ENCODE results near the gene SPRYD3. TPM values are rescaled to one million over a fixed set of nuclear protein-coding genes. Genes with fewer than 3 reads are reported as not detected.

SPRYD3 gene
- total RNA-seq, 1 experiment from 2014 or later: 35.2 TPM

DNA sequence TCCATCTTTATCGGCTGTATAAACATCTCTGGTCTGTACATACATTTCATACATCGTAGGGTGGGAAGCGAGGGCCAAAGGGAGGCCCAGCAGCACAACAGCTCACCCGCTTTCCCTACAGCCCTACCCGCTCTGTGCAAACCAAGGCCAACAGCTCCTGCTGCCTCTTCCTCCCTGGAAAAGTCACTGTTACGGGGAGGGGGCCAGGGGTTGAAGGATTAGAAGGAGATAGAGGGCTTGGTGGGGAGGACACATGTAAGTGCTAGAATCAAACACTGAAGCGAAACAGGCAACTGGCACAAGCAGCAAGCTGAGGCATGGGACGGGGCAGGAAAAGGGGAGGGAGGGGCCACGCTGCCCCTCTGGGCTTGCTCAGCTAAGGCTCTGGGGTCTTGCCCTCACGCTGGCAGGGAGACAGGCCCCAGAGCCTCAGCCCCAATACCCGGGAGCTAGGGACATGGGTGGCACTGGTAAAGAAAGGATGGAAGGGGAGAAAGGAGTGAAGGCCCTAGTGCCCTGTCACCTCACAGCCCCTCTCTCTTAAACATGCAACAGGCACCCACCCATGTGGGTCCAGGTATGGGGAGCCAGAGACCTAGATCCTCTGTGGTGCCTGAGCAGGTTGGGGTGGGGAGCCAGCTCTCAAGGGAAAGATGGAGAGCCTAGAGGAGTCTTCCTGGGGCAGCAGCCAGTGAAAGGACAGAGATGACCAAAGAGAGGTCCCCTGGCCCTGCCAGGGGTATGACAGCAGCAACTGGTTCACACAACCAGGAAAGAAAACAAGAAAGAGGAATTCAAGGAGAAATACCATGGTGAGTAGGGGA is 14.4 kb downstream of the SPRYD3 start:
- H3K4me3 Mint-ChIP-seq (ENCODE audit: unreplicated experiment): no peak overlapping the region
- H3K27me3 Mint-ChIP-seq (ENCODE audit: insufficient read depth, unreplicated experiment): no peaks in the 10 kb centered on the region
- no TSS peak for BruUV-seq (replicated peaks)
- ChIA-PET POLR2A (interaction anchor here (0.8 to 2.6 kb wide), 4 partner anchors 13 to 35 kb away, joined by 3 to 39 read pairs (median 10); partner anchors contain the start of genes IGFBP6 and SPRYD3), CTCF (interaction anchor here (0.6 to 15.4 kb wide), 24 partner anchors 8 to 412 kb away, joined by 3 to 267 read pairs (median 6); partner anchors contain the start of genes AAAS, IGFBP6, SOAT2 and SPRYD3)
- no peak for DNase-seq (ENCODE audit: unreplicated experiment)
- intact Hi-C loops (cut with micrococcal nuclease): no loop called here
- no peak for TF ChIP-seq CTCF (IDR thresholded peaks at IDR 0.05; ENCODE audit: unreplicated experiment)
- no peak overlapping the region for H3K27ac Mint-ChIP-seq (ENCODE audit: low read depth, unreplicated experiment)
- H3K9me3 Mint-ChIP-seq (ENCODE audit: unreplicated experiment): no peaks in the 10 kb centered on the region
- peaks cover 11% of the 10 kb centered on the region for H3K4me1 Mint-ChIP-seq (ENCODE audit: insufficient read depth, unreplicated experiment)
- peaks cover 55% of the 10 kb centered on the region for H3K36me3 Mint-ChIP-seq (ENCODE audit: insufficient read depth, unreplicated experiment)

DNA sequence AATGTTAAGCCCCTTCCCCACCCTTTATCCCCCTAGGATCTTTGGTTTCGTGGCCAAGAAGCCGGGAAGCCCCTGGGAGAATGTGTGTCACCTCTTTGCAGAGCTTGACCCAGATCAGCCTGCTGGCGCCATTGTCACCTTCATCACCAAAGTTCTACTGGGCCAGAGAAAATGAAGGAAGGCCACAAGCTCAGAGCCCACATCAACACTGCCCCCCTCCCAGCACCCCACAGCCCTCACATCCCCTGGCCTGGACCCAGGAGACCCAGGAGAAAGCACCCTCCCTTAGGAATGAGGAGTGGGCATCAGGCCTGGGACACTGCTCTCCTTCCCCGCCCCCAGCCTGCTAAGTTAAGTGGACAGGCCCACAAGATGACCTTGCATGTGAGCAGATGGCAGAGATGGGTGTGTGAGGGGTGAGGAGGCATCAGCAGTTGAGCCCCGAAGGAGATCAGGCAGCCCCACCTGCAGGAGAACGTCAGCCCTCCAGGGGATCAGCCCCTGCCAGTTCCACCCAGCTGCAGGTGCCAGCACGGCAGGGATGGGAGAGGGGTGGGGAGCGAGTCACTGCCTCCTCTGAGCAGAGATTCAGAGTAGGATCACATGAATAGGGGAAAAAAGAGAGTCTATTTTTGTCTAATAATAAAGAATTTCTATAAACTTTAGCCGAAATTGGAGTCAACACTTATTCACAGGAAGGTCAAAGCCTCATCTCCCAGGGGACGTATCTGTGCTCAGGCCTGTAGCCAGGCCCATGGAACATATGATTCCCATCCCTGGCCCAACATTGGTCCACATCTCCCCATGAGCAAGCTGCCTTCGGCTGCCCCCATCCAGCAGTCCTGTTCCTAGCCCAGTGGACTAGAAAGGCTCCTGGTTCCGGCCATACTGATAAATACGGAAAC is 15.2 kb downstream of the SPRYD3 start:
- H3K4me3 Mint-ChIP-seq (ENCODE audit: unreplicated experiment): no peak overlapping the region
- POLR2A ChIA-PET: interaction anchor here (1.1 to 2.0 kb wide), 2 partner anchors 34 to 36 kb away, joined by 4 to 6 read pairs; no protein-coding TSS in a partner anchor
- CTCF ChIA-PET: interaction anchor here (0.6 to 15.4 kb wide), 10 partner anchors 10 to 413 kb away, joined by 3 to 267 read pairs (median 4); partner anchors contain the start of genes AAAS, IGFBP6, SOAT2 and SPRYD3
- DNase-seq (ENCODE audit: unreplicated experiment): no peak
- no peak overlapping the region for H3K27ac Mint-ChIP-seq (ENCODE audit: low read depth, unreplicated experiment)
- H3K4me1 Mint-ChIP-seq (ENCODE audit: insufficient read depth, unreplicated experiment): peaks cover 11% of the 10 kb centered on the region
- H3K27me3 Mint-ChIP-seq (ENCODE audit: insufficient read depth, unreplicated experiment): no peaks in the 10 kb centered on the region
- H3K36me3 Mint-ChIP-seq (ENCODE audit: insufficient read depth, unreplicated experiment): peaks cover 56% of the 10 kb centered on the region
- TSS peak; percentile 66 for BruUV-seq (replicated peaks)
- TF ChIP-seq CTCF (IDR thresholded peaks at IDR 0.05; ENCODE audit: unreplicated experiment): no peak
- H3K9me3 Mint-ChIP-seq (ENCODE audit: unreplicated experiment): no peaks in the 10 kb centered on the region
- intact Hi-C loops (cut with micrococcal nuclease): no loop called here

- BruUV-seq (replicated peaks): no TSS peak
- no peak for TF ChIP-seq CTCF (IDR thresholded peaks at IDR 0.05; ENCODE audit: unreplicated experiment)
- ChIA-PET CTCF (interaction anchor here (0.7 to 15.4 kb wide), 4 partner anchors 9 to 97 kb away, joined by 3 to 267 read pairs (median 52); partner anchors contain the start of genes IGFBP6, SOAT2 and SPRYD3), POLR2A (interaction anchor here (1.0 to 2.0 kb wide), 4 partner anchors 8 to 37 kb away, joined by 3 to 6 read pairs (median 5); no protein-coding TSS in a partner anchor)
- no peak overlapping the region for H3K4me3 Mint-ChIP-seq (ENCODE audit: unreplicated experiment)
- H3K4me1 Mint-ChIP-seq (ENCODE audit: insufficient read depth, unreplicated experiment): peaks cover 11% of the 10 kb centered on the region
- H3K36me3 Mint-ChIP-seq (ENCODE audit: insufficient read depth, unreplicated experiment): peaks cover 62% of the 10 kb centered on the region
- no peaks in the 10 kb centered on the region for H3K27me3 Mint-ChIP-seq (ENCODE audit: insufficient read depth, unreplicated experiment)
- intact Hi-C loops (cut with micrococcal nuclease): no loop called here
- DNase-seq (ENCODE audit: unreplicated experiment): no peak
- no peak overlapping the region for H3K27ac Mint-ChIP-seq (ENCODE audit: low read depth, unreplicated experiment)
- no peaks in the 10 kb centered on the region for H3K9me3 Mint-ChIP-seq (ENCODE audit: unreplicated experiment)
Measured at GRCh38 chr12:53062977-53063707, 16.0 kb downstream of the SPRYD3 start.
